GM12872 (cell line): Measurements from ENCODE around the gene TLN1.

ENCODE experiments used
- TF ChIP-seq, protein P1 (sequence below): IDR thresholded peaks from 3 replicates; pipeline ENCODE4 v1.5.1; 2011; ENCODE audit warnings: low read depth, mild to moderate bottlenecking, low read length, moderate library complexity; ENCODE audit not compliant: insufficient read depth

TLN1 gene

DNA sequence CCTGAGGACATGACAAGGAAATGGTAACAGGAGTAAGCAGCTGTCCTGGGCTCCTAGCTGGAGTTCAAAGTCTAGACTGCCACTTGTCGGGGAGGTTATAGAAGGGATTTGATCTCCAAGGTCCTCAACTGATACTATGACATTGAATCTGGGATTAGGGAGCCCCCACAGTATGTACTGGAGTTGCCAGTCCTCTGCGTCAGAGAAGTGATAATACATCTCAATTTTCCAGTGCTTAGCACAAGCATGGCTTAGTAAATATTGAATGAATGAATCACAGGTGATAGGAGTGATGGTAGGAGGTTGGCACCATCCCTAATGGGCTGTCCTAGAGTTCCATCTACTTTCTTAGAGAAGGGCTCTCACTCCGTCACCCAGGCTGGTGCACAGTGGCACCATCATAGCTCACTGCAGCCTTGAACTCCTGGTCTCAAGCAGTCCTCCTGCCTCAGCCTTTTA is 36.0 kb downstream of the TLN1 start:
- TF ChIP-seq, protein P1, sequence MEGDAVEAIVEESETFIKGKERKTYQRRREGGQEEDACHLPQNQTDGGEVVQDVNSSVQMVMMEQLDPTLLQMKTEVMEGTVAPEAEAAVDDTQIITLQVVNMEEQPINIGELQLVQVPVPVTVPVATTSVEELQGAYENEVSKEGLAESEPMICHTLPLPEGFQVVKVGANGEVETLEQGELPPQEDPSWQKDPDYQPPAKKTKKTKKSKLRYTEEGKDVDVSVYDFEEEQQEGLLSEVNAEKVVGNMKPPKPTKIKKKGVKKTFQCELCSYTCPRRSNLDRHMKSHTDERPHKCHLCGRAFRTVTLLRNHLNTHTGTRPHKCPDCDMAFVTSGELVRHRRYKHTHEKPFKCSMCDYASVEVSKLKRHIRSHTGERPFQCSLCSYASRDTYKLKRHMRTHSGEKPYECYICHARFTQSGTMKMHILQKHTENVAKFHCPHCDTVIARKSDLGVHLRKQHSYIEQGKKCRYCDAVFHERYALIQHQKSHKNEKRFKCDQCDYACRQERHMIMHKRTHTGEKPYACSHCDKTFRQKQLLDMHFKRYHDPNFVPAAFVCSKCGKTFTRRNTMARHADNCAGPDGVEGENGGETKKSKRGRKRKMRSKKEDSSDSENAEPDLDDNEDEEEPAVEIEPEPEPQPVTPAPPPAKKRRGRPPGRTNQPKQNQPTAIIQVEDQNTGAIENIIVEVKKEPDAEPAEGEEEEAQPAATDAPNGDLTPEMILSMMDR = no peak

DNA sequence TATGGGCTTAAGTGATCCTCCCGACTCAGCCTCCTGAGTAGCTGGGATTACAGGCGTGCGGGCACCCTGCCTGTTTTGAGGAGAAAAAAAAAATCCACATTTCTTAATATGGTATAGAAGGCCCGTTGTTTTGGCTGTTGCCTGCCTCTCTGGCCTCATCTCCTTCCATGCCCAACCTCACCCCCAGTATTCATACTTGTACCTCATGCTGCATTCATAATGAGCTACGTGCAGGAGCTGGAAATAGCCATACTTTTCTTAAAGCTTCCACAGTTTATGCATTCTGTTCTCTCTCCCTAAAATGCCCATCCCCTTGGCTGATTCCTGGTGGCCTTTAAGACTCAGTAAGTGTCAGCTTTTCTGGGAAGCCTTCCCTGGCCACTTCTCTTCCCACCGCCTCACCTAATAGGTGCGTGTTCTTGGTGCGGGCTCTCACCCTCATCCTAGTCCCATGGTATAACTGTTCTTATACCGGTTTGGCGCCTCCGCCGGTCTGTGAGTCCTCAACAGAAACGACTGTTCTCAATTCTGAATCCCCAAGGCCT is 40.2 kb downstream of the TLN1 start:
- TF ChIP-seq, protein P1 = no peak

DNA sequence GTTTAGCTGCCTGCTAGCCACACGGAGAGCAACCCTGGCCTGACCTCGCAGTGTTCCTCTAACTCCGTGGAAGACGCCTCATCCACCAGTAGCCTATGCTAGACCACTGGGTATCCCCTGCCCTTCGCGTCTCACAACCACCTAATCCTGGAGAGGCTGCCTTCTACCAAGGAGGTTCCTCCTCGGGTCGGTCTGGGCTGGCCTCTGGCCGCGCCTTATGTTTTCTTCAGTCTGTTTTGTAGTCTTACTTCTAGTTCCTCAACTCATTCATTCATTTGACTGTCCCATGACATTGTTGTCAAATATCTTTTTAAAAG is 40.7 kb downstream of the TLN1 start:
- TF ChIP-seq, protein P1 = no peak

DNA sequence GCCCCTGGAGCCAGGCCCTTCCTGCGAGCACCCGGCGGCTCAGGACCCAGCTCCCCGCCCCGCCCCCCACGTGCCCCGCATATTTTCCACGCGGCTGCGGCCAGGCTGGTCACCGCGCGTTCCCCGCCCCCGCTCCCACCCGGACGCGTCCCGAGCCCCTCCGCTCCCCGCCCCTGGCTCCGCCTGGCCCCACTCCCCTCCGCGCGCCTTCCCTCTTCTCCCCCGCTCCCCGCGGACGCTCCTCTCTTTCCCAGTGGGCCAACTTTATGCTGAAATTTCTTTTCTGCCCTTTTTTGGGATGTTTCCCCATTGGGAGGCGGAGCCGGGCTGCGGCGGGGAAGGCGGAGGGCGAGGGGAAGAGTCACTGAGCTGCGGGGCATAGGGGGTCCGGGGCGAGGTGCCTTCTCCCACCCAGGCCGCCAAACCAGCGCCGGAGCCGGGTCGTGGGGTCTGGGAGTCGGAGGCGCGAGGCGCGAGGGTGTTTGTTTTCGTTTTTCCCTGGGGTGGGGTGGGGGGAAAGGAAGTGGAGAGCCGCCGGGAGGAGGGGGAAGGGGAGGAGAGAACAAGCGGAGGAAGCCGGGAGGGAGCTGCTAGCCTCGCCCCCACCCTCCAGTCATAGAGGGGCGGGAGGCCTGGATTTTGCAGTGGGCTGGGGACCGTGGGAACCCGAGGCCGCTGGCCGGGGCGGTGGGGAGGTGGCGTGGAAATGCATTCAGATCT is 41.2 kb downstream of the TLN1 start:
- TF ChIP-seq, protein P1 = no peak

DNA sequence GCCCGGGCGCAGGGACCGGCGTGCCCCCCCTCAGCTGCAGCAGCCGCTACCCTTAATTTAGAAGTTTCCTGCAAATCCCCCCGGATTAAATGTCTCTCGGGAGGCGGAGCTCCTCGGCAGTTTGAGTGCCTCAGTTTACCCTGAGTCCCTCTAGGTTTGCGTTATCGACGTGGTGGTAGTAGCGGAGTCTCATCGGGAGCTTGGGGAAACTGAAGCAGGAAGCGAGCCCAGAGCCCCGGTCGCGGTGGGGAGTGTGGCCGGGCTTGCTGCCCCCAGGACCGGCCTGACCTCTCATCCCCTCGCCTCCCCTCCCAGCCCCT is 41.7 kb downstream of the TLN1 start:
- TF ChIP-seq, protein P1 = no peak

DNA sequence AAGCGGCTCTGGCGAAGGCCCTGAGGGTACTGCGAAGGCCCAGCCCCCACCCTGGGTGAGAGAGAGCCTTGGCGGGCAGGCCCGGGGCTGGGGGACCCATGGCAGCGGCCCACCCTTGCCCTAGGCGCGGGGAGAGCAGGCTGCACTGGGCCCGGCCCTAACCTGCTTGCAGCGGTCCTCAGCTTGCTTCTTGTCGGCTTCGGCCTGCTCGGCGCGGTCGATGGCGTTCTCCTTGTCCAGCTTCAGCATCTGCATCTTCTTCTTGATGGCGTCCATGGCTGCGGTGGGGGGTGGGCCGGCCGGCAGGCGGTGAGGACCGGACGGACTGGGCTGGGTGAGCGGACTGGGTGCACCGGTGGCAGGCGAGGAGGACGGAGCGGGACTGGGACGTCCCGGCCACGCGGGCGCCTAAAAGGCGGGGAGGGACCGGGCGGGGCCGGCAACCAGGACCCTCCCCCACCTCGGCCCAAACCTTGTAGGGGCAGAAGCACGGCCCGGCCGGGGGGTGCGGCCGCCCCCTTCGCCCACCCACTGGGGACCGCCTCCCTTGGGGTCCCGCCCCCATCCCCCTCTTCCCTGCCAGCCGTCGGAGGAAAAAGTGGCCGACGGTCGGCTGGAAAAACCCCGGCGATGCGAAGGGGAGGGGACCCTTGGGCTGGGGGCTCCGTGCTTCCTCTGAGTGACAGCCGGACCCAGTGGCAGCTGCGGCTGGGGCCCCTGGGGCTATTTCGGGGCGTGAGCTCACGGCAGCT is 42.3 kb downstream of the TLN1 start, which contains the start of gene TPM2:
Gene TPM2, minus strand, starts transcription at position 384 of the 752 bp plus-strand sequence. Its CDS starts 108 bp downstream, at position 276.
- TF ChIP-seq, protein P1 = no peak
